ENCODE measurements around the gene NKX1-1.

- no peak for TF ChIP-seq CTCF (IDR thresholded peaks at IDR 0.05)
- no peak for TF ChIP-seq POLR2A (IDR thresholded peaks at IDR 0.05)
Observed at GRCh38 chr4:1398681-1399507, 7.3 kb downstream of the NKX1-1 start.
